HG02678 (cell line): ENCODE results near the gene MYBPH.

Experiments used
- ATAC-seq: cut with Tn5 transposase; IDR thresholded peaks from one replicate; pipeline ENCODE4 v1.9.1; 2021; ENCODE audit warnings: mild to moderate bottlenecking, moderate library complexity; ENCODE audit not compliant: unreplicated experiment

MYBPH gene

DNA sequence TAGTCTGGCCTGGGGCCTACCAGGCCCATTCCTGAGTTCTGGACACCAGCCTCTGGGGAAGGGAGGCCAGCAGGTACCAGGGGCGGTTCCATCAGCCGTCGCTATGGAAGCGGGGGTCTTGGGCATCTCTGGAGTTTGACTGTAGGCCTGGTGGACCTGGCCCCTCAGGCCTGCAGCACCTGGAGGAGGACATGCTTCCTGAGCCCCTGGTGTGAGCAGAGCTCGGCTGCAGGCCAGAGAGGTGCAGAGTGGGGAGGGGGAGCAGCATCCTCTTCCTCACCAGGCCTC, 7.8 kb downstream of the MYBPH start:
- ATAC-seq: no peak

- no peak for ATAC-seq
Measured at GRCh38 chr1:203167026-203167912, 8.4 kb downstream of the MYBPH start.

GRCh38 chr1:203166192-203166940, 9.3 kb downstream of the MYBPH start:
- ATAC-seq: no peak

- no peak for ATAC-seq
Measured at GRCh38 chr1:203165800-203166161, 9.8 kb downstream of the MYBPH start.

DNA sequence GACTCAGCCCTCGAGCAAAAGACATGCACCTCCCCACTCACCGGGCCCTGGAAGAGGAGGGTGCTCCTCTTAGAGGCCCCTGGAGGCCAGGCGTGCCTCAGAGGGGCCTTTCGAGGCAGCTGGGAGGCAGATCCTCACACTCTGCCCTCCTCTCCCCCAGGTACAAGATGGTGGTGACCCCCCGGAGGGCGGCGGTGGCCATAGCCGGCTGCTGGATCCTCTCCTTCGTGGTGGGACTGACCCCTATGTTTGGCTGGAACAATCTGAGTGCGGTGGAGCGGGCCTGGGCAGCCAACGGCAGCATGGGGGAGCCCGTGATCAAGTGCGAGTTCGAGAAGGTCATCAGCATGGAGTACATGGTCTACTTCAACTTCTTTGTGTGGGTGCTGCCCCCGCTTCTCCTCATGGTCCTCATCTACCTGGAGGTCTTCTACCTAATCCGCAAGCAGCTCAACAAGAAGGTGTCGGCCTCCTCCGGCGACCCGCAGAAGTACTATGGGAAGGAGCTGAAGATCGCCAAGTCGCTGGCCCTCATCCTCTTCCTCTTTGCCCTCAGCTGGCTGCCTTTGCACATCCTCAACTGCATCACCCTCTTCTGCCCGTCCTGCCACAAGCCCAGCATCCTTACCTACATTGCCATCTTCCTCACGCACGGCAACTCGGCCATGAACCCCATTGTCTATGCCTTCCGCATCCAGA, 10.4 kb downstream of the MYBPH start:
- no peak for ATAC-seq

DNA sequence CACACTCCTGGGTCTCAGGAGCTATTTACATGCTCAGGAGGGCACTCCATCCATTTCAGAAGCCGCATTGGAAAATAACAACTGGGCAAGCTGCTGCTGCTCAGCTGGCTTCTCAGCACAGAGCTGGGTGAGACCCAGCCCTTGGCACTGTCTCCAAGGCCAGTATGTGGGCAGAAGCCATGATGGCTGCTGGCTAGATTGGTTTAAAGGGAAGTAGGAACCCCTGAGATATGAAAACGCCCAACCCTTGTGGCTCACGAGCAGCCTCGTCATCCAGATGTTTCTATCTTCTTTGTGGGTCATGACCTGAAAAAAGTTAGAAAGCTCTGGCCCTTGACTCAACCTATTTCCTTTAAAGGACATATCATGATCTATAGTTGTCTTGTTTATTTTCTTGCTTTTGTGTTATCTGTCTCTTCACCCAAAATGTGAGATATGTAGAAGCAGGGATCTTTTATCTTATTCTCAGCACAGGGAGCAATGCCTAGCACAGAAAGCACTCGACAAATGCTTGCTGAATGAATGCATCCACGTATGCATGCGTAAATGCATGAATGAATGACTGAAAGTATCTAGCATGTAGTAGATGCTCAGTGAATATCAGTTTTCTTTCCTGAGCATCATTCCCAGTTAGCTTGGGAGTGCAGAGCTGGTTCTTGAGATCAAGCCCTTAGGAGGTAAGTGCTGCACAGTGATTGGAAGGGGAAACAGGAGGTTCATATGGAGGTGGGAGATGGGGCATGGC, 11.6 kb downstream of the MYBPH start:
- ATAC-seq: no peak

GRCh38 chr1:203162403-203162802, 13.2 kb downstream of the MYBPH start:
- ATAC-seq: no peak

- ATAC-seq: no peak
Measured at GRCh38 chr1:203161703-203162102, 13.9 kb downstream of the MYBPH start.

DNA sequence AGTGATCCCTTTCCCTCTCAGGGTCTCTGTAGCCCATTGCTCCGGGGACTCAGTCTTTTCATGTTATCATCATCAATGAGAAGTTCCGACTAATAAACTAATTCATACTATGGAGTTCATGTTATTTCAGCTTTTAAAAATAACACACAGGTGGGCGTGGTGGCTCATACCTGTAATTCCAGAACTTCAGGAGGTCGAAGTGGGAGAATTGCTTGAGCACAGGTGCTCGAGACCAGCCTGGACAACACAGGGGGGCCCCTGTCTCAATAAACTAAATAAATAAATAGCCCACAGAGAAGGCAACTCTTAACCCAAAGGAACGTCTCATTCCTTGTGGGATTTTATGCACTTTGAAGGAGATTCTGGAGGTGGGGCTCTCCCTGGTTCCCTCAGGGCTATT, 14.5 kb downstream of the MYBPH start:
- no peak for ATAC-seq

- ATAC-seq: no peak
Measured at GRCh38 chr1:203159844-203160243, 15.8 kb downstream of the MYBPH start.

DNA sequence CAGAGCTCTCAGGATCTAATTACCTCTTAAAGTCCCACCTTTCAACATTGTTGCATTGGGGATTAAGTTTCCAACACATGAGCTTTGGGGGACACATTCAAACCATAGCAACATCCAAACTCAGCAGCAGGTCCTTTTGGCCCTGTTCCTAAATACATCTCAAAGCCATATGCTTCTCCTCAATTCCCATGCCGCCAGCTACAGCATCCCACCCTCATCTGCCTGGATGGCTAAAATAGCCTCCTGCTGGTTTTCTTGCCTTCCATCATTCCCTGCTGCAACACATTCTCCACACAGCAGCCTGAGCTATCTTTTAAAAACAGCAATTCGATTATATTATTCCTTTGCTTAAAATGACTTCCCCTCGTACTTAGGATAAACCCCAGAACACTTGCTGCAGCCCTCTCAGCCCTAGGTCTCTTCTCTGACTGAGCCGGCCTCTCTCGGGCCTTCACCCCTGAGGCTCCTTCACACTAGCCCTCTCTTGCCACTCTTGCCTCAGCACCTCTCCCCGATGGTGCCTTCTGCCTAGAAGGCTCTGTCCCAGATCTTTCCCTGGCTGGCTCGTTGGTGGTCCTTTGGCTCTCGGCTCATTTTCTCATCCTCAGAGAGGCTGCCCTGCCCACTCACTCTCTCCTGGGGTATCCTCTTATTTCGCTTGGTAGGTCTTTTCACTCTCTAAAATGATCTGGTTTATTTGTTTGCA, 16.5 kb downstream of the MYBPH start:
- no peak for ATAC-seq

- ATAC-seq: no peak
Measured at GRCh38 chr1:203158423-203158822, 17.2 kb downstream of the MYBPH start.

- ATAC-seq: no peak
Measured at GRCh38 chr1:203156280-203156679, 19.3 kb downstream of the MYBPH start.

DNA sequence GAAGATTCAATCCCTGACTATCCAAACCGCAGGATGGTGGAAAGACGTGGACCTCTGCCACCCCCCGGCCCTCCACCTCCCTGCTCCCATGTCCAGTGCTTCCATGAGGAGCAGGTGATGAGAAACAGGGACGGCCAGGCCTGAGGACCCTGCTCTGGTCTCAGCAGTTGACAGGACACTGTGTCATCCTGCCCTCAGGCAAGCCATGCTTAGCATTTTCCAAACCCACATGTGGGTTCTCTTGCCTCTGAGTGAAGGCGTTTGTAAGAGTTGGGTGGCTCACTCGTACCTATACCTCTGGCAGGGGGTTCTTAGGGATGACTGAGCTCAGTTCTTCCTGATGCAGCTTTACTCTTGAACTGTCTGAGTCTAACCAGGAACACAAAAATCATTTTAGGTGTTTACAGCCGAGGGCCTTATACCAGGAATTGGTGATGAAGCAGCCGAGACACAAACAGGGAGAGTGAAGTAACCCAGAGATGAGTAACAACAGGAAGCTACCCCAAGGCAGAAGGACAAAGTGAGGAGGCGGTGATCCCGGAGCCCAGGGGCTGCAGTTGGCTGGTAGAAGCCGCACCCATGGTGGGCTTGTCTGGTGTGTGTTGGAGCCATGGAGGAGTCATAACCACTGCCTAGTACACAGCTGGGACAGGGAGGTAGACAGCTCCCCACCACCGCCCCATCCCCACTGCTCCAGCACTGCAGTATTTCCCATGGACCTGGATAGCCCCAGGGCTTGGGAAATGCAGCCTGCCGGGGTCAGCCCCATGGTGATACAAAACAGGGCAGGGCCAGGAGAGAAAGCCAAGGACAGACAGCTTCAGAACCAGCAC, 21.4 kb downstream of the MYBPH start:
- ATAC-seq: no peak

DNA sequence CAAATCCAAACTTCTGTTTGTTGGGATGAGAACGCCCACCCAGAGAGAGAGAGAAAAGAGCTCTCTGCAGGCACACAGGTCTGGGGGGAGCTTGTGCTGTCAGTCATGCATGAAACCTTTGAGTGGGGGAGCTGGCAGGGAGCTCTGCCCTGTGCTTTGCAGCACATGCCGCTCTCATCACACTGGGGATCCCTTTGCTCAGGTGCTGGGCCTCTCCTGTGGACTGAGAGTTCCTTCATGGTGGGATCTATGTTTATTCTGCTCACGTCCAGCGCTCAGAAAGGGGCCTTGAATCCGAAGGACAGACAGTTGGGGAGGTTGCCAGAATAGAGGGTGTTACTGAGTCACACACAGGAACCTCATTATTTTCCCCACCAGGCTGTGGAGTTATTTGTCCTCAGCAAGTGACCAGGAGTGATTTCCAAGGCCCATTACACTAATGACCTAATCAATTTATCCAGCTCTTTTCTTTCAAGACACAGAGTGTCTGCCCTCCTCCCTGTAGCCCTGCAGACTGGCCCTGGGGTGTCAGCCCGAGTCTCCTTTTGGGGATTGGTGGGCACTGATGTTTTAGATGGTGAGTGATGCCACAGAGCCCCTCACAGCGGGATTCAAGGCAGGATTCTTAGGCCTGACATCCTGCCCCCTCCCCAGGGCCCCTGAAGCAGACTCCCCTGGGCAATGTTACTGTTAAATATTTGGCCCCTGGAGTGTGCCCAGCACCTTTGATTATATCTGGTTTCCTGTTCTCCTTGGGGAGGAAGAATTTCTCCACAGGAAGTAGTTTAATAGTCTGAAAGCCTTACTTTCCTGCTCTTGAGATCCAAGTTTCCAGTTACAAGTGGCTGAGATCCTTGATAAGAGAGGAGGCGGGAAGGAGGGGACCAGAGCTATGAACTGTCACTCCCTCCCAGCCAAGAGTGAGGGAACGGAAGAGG, 22.3 kb downstream of the MYBPH start:
- ATAC-seq: no peak

DNA sequence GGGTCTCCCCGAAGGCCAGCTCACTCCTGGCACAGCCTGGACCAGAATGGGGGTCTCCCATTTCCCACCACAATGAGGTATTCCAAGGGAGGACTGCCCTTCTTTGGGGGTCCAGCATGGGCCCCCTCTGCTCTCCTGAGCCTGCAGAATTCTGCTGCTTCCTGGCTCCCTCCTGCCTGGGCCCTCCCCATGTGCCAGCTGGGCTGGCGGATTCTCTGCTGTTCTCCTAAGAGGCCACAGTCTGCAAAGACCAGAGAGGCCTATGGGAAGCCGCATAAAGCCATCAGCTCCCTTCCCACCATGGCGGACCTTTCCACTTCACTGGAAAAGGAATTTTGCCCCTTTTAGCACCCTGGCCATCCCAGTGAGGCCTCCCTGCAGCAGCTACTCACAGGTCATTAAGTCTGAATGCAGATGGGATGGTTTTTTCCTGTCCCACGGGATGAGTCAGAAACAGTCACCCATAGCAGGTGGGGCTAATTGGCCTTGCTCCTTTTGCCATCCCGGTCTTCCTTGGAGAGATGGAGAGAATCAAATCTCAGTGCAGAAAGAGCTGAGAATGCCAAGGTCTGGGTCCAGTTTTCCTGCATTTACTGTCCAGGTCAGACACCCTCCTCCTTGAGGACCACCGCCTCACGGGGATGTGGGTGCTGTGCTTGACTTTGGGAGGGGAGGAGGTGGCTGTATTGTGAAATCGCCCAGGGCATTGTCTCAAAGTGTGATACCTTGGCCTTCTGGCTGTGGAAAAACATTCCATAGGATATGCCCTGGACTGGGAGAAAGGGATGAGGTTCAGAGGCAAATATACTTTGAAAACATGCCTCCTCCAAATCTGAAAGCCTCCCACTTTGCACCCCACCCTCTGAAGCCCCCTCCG, 23.2 kb downstream of the MYBPH start:
- no peak for ATAC-seq

DNA sequence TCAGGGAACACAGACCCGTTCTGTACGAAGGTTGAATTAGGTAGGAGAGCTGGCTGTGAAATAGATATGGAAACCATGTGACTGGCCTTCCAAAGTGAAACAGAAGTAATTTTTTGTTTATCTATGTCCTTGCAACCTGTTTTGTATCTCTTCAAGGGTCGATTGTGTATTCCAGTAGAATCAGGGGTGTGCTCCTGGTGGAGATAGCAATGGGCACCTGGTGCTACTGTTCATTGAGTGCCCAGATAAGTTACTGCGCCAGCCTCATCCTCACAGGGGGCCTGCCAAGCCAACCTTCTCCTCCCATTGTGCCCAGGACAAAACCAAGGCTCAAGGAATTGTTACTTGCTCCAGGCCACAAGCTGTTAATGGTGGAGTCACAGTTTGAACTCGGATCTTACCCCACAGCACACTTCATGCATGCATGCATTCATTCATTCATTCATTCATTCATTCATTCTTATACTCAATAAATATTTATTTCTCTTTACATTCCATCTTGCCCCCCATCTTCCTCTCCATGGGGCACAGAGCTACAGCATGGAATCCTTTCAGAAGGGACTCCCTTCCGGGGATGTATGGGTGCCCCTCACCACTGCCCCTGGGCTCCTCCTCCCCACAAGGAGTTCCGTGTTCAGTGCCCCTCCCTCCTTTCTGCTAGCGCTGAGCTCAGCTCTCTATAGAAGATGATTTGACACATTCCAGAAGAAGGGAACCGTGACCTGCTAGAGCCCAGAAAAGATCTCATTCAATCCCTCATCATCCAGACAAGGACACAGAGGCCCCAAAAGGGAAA, 24.1 kb downstream of the MYBPH start:
- ATAC-seq: no peak
